NT2/D1 (cell line): ENCODE measurements around the gene RBM39.

Source experiments
- YY1 ChIP-seq: IDR thresholded peaks from 2 replicates; pipeline ENCODE4 v1.6.1; 2011; ENCODE audit not compliant: insufficient read length, insufficient read depth
- ZNF274 ChIP-seq: IDR thresholded peaks from 2 replicates; pipeline ENCODE4 v1.6.1; 2011; ENCODE audit warnings: mild to moderate bottlenecking, low read depth, low read length

DNA sequence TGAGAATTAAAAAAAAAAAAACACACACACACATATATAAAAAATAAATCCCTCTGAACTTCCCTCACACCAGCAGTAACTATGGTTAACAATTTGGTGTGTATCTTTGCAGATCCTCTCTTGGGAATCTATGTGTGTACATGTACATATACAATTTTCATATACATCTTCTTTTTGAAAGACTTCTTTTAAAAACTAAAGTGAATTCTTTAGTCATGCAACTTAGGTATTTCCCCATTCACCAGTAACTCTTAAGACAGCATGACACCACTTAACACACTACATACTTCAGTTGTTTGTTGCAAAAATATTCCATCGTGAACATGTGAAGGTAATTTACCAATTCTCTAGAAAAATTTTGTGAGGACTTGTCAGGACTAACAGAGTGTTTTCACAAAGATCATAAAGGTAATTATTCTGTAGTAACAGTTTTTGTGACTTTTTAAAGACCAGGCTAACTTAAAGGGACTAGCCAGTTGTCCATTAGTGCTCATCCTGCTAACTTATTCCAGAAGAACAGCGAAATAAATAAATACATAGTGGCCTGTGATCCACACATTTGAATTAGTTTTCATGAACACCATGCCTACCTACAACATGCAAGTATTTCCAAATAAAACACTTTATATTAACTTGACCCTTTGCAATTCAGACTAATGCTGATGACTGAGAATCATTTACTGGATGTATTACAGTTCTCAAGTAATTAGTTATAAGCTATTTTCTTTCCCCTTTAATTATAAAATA is 12.1 kb downstream of the RBM39 start:
- TF ChIP-seq ZNF274: no peak
- no peak for TF ChIP-seq YY1
